EH (cell line): ENCODE measurements around the gene B9D1.

ENCODE experiments used
- DNase-seq: peaks from one replicate; pipeline ENCODE4 v3.0.0-alpha.2; 2015; ENCODE audit warnings: low read depth

B9D1 gene

GRCh38 chr17:19337712-19338023 lies 24.9 kb downstream of the B9D1 start:
- no peak for DNase-seq

- no peak for DNase-seq
These were observed 25.4 kb downstream of the B9D1 start for GRCh38 chr17:19336938-19337711.

GRCh38 chr17:19335951-19336631 lies 26.4 kb downstream of the B9D1 start:
- no peak for DNase-seq

DNA sequence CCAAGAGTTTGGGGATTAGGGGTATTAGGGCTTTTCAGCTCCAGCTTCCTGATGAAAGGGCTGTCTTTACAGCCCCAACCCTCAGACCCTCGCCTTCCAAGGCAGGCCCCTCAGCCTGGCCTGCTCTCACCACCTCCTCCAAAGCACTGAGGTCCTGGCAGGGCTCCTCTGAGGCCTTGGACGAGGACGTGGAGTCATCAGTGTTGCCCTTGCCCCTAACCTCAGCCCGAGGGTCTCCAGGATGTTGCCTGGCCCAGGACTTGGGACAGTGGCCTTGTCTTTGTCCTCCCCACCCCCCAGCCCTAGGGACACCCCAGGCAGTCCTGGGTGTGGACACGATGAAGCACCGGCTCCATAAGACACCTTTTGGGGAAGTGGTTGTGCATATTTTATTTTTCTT lies 28.2 kb downstream of the B9D1 start:
- DNase-seq, result no peak

DNA sequence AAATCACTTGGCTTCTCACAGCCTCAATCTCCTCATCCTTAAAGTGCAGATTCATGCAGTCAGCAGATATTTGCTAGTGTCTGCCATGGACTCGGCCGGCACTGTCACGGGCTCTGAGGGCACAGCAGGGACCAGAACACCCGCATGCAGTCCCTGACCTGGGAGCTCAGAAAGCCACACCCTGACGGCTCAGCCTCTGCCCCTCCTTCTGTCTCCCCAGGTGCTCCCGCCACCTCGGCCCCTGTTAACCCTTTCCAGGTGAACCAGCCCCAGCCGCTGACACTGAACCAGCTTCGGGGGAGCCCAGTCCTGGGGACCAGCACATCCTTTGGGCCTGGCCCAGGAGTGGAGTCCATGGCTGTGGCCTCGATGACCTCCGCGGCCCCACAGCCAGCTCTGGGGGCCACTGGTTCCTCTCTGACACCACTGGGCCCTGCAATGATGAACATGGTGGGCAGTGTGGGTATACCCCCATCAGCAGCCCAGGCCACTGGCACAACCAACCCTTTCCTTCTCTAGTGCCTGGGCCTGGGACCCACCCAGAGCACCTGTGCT lies 28.7 kb downstream of the B9D1 start:
- no peak for DNase-seq

- DNase-seq, result no peak
These were observed 29.4 kb downstream of the B9D1 start for GRCh38 chr17:19333132-19333440.

DNA sequence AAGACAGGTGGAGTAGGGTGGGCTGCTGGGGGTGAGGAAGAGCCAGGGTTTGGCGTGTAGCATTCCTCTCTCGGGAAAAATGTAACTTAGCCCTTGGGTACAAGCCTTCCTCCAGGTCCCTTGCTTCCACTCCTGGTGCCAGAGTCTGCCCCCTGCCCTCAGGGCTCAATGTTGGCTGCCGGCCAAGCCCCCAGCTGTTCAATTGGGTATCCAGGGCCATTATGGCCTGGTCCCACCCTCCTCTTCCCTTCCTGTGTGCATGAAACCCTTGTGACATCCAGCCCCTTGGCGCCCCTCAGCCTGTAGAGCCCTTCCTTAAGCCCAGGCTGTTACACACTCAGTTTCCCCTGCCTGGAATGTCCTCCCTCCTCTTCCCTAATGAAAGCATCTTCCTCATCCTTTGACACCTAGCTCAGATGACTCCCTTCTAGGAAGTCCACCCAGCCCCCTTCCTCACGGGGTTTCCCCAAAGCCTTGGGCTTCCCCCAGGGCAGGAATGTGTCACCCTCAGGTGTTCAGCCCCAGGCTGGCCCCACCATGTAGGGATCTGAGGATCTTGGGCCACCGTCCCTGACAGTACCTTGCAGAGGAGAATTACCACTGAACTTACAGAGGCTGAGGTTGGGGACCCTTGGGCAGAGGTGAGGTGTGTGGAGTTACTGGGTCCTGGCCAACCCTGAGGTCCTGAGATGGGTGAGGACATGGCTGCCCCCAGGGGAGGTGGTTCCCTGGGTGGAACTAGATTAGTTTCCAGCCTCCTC lies 30.0 kb downstream of the B9D1 start:
- DNase-seq, result peak; percentile 24

DNA sequence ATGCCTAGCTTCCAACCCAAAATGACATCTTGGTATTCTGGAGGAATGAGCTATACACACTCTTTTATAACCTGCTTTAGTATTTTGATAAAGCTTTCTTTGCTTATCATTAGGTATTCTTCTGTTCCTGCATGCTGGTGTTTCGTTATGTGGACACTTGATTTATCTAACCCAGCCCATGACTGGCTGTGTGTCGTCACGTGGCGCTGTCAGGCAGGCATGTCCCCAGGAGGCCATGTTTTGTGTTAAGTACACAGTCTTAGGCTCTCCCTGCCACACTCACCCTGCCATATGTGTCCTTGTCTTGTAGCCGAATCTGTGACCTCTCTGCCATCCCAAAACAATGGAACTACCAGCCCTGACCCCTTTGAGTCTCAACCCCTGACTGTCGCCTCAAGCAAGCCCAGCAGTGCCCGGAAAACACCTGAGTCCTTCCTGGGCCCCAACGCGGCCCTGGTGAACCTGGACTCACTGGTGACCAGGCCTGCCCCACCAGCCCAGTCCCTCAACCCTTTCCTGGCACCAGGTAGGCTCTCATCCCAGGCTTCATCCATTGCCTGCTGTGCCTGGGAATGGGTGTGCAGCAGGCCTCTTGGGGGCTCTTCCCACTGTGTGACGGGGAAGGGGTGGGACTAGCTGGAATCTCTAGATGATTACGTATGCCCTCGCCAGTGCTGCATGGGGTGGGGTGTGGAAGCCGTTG lies 30.8 kb downstream of the B9D1 start:
- no peak for DNase-seq

DNA sequence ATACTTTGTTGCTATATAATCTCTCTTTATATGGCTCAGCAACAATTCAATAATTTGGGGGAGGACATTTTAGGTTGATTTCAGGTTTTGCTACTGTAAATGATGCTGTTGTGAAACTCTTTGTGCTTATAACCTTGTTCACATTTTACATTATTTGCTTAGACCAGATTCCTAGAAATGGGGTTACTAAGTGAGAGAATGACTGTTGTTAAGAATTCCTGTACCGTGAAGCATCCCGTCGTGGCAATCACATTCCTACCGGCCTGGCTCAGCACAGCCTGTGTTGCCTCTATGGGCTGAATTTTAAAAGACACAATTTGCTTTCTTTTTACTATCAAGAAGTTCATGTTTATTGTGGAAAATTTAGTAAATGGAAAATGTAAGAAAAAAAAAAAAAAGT lies 31.4 kb downstream of the B9D1 start:
- DNase-seq, result peak; percentile 93

- no peak for DNase-seq
These were observed 32.3 kb downstream of the B9D1 start for GRCh38 chr17:19330271-19330670.

DNA sequence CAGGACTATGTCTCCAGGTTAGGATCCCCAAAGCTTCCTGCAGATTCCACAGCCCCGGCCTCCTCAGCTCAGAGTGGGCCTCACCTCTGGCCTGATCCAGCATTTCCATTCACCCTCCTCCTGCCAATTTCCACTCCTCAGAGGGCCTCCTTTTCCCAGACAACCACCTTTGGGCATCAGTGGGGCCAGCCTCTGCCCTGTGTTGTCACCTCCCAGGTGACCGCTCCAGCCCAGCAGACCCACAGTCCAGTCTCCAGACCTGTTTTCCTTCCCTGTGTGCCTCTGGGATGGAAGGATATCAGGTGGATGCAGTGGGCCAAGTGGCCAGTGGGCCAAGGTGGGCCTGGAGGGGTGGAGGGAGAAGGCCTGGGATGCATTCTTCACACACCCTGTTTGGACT lies 32.7 kb downstream of the B9D1 start:
- no peak for DNase-seq

DNA sequence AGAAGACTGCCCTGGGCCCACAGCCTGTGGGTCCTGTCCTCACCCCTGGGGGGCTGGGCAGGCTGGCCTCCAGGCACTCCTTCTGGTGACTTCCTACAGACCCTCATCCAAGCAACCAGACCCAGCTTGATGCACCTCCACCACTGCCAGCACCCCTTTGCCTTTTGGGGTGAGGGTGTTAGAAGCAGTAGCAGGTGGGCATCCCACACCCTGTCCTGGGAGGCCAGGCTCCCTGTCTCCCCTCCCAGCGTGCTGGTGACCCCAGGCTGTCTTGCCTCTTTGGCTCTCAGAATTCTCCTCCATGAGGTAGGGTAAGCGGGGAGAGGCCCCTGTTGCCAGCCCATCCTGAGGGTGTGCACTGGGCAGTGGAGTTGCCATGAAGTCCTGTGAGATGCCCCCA lies 33.4 kb downstream of the B9D1 start:
- DNase-seq, result no peak

DNA sequence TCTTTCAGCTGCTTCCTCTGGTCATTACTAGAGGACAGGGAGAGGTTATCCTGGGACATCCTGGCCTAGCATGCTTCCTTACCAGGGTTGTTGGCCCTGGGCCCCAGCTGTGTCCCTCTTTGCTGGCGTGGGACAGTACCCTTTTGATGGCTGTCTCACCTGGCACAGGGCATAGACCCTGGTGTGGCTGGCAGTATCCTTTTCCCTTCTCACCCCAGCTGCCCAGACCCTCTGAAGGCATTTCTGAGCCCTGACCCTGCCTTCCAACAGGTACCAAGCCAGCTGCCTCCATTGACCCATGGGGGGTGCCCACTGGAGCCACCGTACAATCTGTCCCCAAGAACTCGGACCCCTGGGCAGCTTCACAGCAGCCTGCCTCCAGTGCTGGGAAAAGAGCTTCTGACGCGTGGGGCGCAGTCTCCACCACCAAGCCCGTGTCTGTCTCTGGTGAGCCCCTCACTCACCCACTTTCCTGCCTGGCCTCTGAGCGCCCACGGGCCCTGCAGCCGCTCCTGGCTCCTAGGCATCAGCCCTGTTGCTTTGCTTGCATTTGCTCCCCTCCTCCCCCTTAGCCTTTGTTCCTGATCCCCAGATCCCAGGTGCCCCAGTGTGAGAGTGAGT lies 34.0 kb downstream of the B9D1 start:
- no peak for DNase-seq

GRCh38 chr17:19327031-19327783 lies 35.3 kb downstream of the B9D1 start:
- DNase-seq, result peak; percentile 86

GRCh38 chr17:19325542-19325941 lies 37.0 kb downstream of the B9D1 start:
- DNase-seq, result no peak

DNA sequence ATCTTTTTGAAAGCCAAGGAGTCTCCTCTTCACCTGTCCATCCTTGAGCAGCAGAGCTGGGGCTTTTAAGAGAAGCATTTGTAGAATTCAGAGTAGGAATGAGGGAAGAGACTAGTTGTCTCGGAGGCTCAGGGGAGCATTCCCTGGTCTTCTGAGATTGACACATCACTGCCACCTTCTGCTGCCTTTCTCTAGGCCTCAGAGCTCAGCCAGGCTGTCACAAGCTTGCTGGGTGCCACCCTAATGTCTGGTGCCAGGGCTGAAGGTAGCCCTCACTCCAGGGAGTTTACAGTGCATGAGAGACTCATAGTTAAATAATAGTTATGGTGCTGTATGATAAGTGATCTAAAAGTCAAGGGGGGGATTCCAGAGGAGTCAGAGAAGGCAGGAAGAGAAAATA lies 39.7 kb downstream of the B9D1 start:
- DNase-seq, result no peak

DNA sequence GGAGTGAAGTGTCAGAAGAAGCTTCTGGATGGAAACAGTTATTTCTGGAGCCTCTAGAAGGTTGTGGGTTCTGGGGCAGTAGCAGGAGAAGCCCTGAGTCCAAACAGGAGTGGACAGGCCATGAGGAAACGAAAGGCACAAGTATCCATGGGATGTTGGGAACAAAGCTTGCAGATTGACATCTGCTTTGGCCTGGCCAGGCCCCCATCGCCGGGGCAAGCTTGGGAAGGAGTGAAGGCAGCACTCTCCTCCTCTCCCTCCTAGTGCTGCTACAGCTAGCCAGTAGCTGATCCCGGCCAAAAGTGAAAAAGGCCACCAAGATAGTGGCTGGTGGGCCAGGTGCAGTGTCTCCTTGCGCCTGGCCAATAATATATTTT lies 40.4 kb downstream of the B9D1 start:
- DNase-seq, result no peak

DNA sequence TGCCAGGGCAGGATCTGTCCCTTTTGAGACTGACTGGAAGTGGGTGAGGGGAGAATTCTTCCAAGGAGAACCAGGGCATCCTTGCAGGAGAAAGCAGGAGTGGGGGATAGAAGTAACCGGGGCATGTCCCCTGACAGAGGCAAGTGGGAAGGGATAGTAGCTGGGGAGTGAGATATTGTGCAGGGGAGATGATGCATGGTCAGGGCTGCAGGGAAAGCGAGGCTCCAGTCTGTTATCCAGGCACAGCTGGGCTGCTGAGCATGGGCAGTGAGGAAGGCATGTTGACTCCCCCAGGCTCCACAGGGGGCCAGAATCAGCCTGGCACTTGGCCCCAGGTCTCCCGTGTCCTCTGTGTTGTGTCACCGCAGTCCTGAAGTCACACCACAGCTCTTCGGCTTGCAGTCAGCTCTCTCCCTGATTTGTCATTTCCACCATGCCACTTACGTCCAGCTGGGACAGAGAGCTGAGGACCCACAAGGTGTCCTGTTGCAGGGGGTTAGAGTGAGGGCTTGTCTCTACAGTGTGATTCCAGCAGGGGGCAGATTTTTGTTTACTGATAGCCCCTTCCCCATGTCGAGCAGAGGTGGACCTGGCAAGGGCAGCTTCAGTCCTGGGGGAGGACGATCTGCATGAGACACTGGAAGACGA lies 40.9 kb downstream of the B9D1 start:
- DNase-seq, result no peak

DNA sequence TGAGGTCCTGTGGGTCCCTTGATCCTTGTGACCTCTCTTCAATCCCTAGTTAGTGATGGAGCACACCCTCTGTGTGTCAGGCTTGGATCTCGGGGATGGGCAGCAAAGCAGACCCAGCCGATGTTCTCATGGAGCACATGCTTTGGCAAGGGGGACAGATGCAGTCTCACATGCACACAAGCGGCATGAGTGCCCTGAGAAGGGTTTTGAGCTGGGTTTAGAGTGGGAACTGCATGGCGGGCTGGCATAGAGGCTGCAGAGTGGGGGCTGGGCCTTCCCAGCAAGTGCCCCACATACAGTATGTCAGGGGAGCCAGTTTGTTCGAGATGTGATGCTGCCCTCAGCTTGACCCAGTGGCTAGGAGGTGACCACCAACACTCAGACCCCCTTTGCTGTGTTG lies 41.6 kb downstream of the B9D1 start:
- DNase-seq, result no peak

- no peak for DNase-seq
These were observed 42.6 kb downstream of the B9D1 start for GRCh38 chr17:19319771-19320505.
